DND-41 (cell line): Measurements from ENCODE around the gene SPDYE4.

Source experiments
- ATAC-seq: fragments of 200-7000 bp; cut with Tn5 transposase; 3 replicates; pipeline ENCODE4 v1.9.1; 2021; ENCODE audit warnings: low read depth; ENCODE audit not compliant: insufficient read depth
- DNase-seq: peaks from one replicate; pipeline ENCODE4 v3.0.0-alpha.2; 2020
- H2AFZ ChIP-seq: 2 replicates; pipeline ENCODE4 v1.6.0; 2012; ENCODE audit warnings: low read depth, low read length
- H3K27ac ChIP-seq: 2 replicates; pipeline ENCODE4 v1.5.1; 2012; ENCODE audit warnings: low read length, inconsistent platforms
- H3K27me3 ChIP-seq: fragments of 200-600 bp; sonication (generic); 2 replicates; pipeline ENCODE4 v1.6.0; 2012; ENCODE audit warnings: low read length, mild to moderate bottlenecking, inconsistent platforms; ENCODE audit not compliant: insufficient read depth, poor library complexity
- H3K36me3 ChIP-seq: 2 replicates; pipeline ENCODE4 v1.5.1; 2012; ENCODE audit warnings: low read length, inconsistent platforms; ENCODE audit not compliant: insufficient read depth
- H3K4me1 ChIP-seq: 2 replicates; pipeline ENCODE4 v1.5.1; 2012; ENCODE audit warnings: mild to moderate bottlenecking, low read length; ENCODE audit not compliant: insufficient read depth
- H3K4me2 ChIP-seq: 2 replicates; pipeline ENCODE4 v1.6.0; 2012; ENCODE audit warnings: mild to moderate bottlenecking, moderate library complexity, low read length, inconsistent platforms; ENCODE audit not compliant: insufficient read depth
- H3K4me3 ChIP-seq, 2 experiments: fragments of 200-600 bp in 1 of 2; shearing (Covaris generic) in 1 of 2; 2 replicates each; pipeline ENCODE4 v1.5.1; 2012 to 2016; ENCODE audit warnings: inconsistent platforms in 2 of 2, low read length in 2 of 2, mild to moderate bottlenecking in 2 of 2, low read depth in 1 of 2, moderate library complexity in 1 of 2
- H3K79me2 ChIP-seq: 2 replicates; pipeline ENCODE4 v1.6.0; 2012; ENCODE audit warnings: low read length, inconsistent platforms; ENCODE audit not compliant: insufficient read depth
- H3K9ac ChIP-seq: 2 replicates; pipeline ENCODE4 v1.6.0; 2012; ENCODE audit warnings: low read depth, mild to moderate bottlenecking, inconsistent platforms, low read length, moderate library complexity
- H3K9me3 ChIP-seq: 2 replicates; pipeline ENCODE4 v1.5.1; 2012; ENCODE audit warnings: low read length, moderate library complexity, mild to moderate bottlenecking, inconsistent platforms; ENCODE audit not compliant: insufficient read depth, severe bottlenecking
- H4K20me1 ChIP-seq: 2 replicates; pipeline ENCODE4 v1.6.0; 2012; ENCODE audit warnings: low read length; ENCODE audit not compliant: insufficient read depth
- CTCF ChIP-seq: IDR thresholded peaks from 2 replicates; pipeline ENCODE4 v1.5.1; 2012; ENCODE audit warnings: borderline replicate concordance, low read length, moderate library complexity, mild to moderate bottlenecking; ENCODE audit not compliant: poor library complexity, severe bottlenecking; ENCODE audit errors: extremely low read depth
- EZH2 ChIP-seq: IDR thresholded peaks from 3 replicates; pipeline ENCODE4 v1.6.1; 2012; ENCODE audit warnings: borderline replicate concordance, low read depth, mild to moderate bottlenecking, moderate library complexity, low read length, inconsistent platforms; ENCODE audit not compliant: severe bottlenecking

SPDYE4 gene

GRCh38 chr17:8735336-8735939 lies 22.9 kb downstream of the SPDYE4 start:
- Histone ChIP-seq H3K9me3 (no peaks in the 10 kb centered on the region), H3K27ac (no peak overlapping the region), H3K36me3 (no peaks in the 10 kb centered on the region), H3K4me1 (peaks cover 1% of the 10 kb centered on the region; the same call in 1 of the 2 replicates), H2AFZ (no peak overlapping the region), H3K9ac (no peak overlapping the region), H3K4me2 (no peak overlapping the region), H3K27me3 (peaks cover 6% of the 10 kb centered on the region), H3K4me3 (no peak overlapping the region), H3K79me2 (no peaks in the 10 kb centered on the region), H4K20me1 (no peaks in the 10 kb centered on the region)
- TF ChIP-seq CTCF (no peak), EZH2 (no peak)
- ATAC-seq (no peak), DNase-seq (no peak)

GRCh38 chr17:8734876-8735275 lies 23.5 kb downstream of the SPDYE4 start:
- DNase-seq: no peak
- Histone ChIP-seq H3K79me2 (no peaks in the 10 kb centered on the region), H3K4me1 (no peaks in the 10 kb centered on the region), H3K4me3 (no peak overlapping the region), H3K9ac (no peak overlapping the region), H3K4me2 (no peak overlapping the region), H3K9me3 (no peaks in the 10 kb centered on the region), H3K27ac (no peak overlapping the region), H3K27me3 (peaks cover 6% of the 10 kb centered on the region), H2AFZ (no peak overlapping the region), H3K36me3 (no peaks in the 10 kb centered on the region), H4K20me1 (no peaks in the 10 kb centered on the region)
- TF ChIP-seq EZH2 (no peak), CTCF (no peak)
- ATAC-seq: no peak

DNA sequence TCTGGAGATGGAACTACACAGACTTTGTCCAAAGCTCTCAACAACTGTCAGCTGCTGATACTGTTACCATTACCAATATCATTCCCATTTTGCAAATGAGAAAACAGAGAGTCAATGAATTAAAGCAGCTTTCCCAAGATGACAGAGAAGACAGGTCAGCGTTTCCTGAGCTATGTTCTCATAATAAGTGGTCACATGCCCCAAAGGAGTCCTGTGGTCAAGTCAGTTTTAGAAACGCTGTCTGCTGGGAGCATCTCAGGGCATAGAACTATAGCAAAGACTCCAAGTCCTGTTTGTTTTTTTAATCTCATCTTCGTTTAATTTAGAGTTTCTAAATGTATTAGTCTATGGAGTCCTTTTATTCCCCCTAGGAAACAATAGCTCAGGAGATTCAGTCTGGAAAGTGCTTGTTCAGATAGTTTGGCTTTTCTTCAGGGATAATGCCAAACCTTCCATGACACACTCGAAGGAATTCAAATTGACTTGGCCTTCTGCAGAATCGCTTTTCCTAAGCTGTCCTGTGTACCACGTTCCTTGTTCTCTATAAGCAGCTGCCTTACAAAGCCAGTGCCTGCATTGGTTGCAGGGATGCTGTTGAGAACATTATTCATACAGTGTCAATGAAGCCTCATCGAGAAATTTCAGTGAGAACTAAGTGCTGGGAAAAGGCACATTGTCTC lies 25.8 kb downstream of the SPDYE4 start:
- ATAC-seq: no peak
- H3K27ac ChIP-seq: no peak overlapping the region

More for the DNA sequence above, 25.8 kb downstream of the SPDYE4 start:
- no peaks in the 10 kb centered on the region for H3K9me3 ChIP-seq
- H3K36me3 ChIP-seq: no peaks in the 10 kb centered on the region
- no peak overlapping the region for H3K4me2 ChIP-seq
- no peak overlapping the region for H3K9ac ChIP-seq
- TF ChIP-seq CTCF: no peak
- TF ChIP-seq EZH2: no peak
- H3K4me1 ChIP-seq: no peaks in the 10 kb centered on the region
- H3K4me3 ChIP-seq: no peak overlapping the region
- DNase-seq: no peak
- no peaks in the 10 kb centered on the region for H4K20me1 ChIP-seq
- no peak overlapping the region for H2AFZ ChIP-seq
- H3K27me3 ChIP-seq: peaks cover 3% of the 10 kb centered on the region
- H3K79me2 ChIP-seq: no peaks in the 10 kb centered on the region
